ENCODE data around the gene CD6.

GRCh38 chr11:60974726-60975125 lies 3.2 kb downstream of the CD6 start:
- TF ChIP-seq CTCF (IDR thresholded peaks at IDR 0.05) (no peak), POLR2A (IDR thresholded peaks at IDR 0.05) (no peak)

Data from heart left ventricle (tissue), 13 donors.